Limb (tissue), 2 donors: Measurements from ENCODE around the gene C4BPB.

Experiments
- DNase-seq, 2 donors: peaks; one replicate each; pipeline ENCODE4 v3.0.0-alpha.2; 2016; ENCODE audit errors: extremely low spot score in 2 of 2

Gene C4BPB

DNA sequence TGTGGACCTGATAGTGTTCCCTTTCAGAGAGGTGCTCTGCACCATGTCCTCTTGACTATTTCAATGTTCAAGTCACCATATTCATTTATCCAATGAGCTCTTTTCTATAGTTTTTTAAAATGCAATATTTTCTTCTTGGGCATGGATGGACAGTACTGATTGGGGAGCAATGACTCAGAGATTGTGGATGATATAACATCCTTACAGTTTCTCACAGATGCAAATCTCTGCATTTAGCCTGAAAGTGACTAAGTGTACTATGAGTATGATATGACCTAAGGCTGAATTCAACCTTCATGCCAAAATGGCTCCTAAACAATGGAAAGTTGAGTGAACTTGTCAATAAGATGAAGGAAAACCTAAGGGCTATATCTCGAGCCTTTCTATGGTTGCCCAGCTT, 51.9 kb downstream of the C4BPB start:
- DNase-seq: no peak

DNA sequence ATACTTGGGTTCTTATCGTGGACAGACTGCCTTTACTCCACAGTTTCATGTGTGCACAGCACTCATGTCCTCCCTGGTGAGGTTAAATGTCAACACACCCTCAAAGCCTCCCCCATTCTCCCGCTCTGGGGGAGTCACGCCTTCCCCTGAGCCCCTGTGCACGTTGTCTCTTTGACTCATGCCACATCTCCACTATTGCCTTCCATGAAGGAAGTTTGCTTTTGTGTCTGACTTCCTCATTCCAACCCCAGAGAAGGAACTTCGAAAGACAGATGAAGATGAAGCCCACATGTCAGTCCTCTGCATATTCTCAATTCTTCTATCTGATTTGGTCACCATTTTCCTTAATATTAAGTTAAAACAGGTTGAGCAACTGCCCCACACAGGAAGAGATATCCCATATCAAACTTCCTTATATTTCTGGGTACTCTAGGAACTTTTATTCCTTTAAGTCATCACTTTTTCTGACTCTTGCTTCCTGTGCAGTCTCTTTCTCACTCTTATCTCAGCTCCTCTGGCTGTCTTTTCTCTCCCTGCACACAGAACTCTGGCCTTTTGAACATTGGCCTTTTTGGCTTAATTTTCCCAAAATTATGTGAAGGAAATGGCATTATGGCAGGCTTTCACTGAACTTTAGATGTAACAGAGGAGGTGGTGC, 56.9 kb downstream of the C4BPB start:
- DNase-seq: no peak
